IPS-20b (cell line): ENCODE results near the gene ENO4.

Source experiments
- H3K27ac ChIP-seq: one replicate; pipeline ENCODE4 v1.5.1; 2013; ENCODE audit warnings: low read length
- H3K27me3 ChIP-seq: 2 replicates; pipeline ENCODE4 v1.6.1; 2013; ENCODE audit warnings: mild to moderate bottlenecking, low read length, inconsistent platforms; ENCODE audit not compliant: insufficient read depth
- H3K36me3 ChIP-seq: 2 replicates; pipeline ENCODE4 v1.6.1; 2013; ENCODE audit warnings: low read depth, mild to moderate bottlenecking, inconsistent platforms, low read length, moderate library complexity; ENCODE audit not compliant: insufficient read depth
- H3K4me1 ChIP-seq: 2 replicates; pipeline ENCODE4 v1.6.1; 2013; ENCODE audit warnings: mild to moderate bottlenecking, control low read depth, inconsistent platforms, low read length, moderate library complexity; ENCODE audit not compliant: insufficient read depth
- H3K4me3 ChIP-seq: 2 replicates; pipeline ENCODE4 v1.5.1; 2013; ENCODE audit warnings: mild to moderate bottlenecking, low read length, inconsistent platforms
- H3K9ac ChIP-seq: 2 replicates; pipeline ENCODE4 v1.6.1; 2013; ENCODE audit warnings: low read depth, mild to moderate bottlenecking, inconsistent platforms, low read length, moderate library complexity
- H3K9me3 ChIP-seq: 2 replicates; pipeline ENCODE4 v1.6.1; 2013; ENCODE audit warnings: mild to moderate bottlenecking, low read depth, low read length, inconsistent platforms; ENCODE audit not compliant: insufficient read depth

Gene ENO4

DNA sequence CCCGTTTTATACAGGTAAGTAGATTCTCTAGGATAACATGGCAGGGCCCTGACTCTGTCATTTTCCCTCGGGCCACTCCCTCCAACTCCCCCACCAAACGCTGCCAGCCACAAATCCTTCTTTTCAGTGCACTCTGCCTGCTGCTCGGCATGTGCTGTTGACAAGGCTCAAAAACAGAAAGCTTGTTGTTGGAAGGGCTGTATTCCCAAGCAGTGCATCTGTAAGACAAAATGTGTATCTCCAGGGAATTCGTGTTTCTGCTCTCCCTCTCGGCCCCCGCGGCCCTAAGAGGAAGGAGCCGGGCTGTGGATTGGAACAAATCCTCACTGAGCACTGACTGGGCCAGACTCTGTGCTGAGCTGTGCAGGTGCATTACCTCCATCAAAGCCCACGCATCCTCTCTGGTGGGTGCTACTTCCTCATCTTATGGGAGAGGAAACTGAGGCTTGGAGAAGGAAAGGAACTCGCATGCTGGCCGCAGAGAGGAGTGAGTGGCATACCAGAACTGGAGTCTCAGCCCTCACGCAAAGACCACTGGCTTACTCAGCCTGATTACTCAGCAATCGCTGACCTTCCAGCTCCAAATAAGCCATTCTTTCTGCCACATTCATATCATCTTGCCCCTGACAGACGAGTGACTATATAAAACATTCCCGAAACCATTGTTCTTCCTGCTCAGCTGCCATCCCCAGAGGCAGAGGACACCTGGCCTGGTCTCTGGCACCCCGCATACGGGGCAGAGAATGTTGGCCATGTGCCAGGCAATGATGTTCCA is 33.5 kb upstream of the ENO4 start:
- Histone ChIP-seq H3K4me3 (no peak overlapping the region), H3K27me3 (0 out of 2 replicates have a peak, but pooled peaks cover 6% of the 10 kb centered on the region), H3K9me3 (no peaks in the 10 kb centered on the region), H3K27ac (no peak overlapping the region), H3K9ac (no peak overlapping the region), H3K36me3 (no peaks in the 10 kb centered on the region), H3K4me1 (0 out of 2 replicates have a peak, but pooled peaks cover 6% of the 10 kb centered on the region)

DNA sequence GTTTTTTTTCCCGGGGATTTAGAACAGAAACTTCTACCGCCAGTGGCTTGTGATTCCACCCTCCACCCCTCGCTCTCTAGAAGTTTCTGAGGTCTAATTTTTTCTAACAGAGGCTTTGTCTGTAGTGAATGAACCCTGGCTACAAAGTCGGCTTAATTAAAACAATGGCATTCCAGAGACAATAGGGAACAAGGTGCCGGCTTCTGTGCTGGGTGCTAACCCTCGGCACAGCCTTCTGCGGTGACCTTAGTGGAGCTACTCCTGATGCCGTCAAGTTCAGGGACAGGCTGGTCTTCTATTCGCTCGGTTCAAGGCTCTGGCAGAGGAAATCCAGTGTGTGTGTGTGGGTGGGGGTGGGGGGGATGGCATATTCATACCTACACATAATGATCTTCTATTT is 32.1 kb upstream of the ENO4 start:
- Histone ChIP-seq H3K4me1 (0 out of 2 replicates have a peak, but pooled peaks cover 6% of the 10 kb centered on the region), H3K9me3 (no peaks in the 10 kb centered on the region)

DNA sequence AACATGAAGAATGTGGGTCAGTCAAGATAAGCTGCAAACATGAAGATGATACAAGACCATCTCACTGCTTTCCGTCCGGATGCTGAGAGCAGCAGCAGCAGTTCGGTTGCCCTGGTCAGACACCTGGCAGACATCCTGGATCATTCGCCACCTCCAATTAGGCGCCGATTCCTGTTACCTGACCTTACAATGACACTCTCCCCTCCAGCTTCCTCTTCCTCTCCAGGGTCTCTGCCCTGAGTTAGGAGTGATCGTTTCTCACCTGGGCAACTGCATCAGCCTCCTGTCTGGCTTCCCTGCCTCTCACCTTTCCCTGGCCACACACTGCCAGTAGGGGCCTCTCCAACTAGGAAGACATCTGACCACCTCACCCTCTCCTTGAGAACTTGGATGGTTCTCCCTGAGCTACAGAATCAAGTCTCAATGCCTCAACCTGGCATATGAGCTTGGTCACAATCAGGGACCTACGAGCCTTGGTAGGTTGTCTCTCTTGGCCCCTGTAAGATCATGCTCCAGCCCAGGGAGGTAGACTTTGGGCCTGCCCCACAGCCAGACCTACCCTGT is 31.4 kb upstream of the ENO4 start:
- H3K27me3 ChIP-seq, result 0 out of 2 replicates have a peak, but pooled peaks cover 6% of the 10 kb centered on the region
- H3K4me3 ChIP-seq, result no peak overlapping the region
- no peaks in the 10 kb centered on the region for H3K36me3 ChIP-seq
- no peaks in the 10 kb centered on the region for H3K9me3 ChIP-seq
- H3K27ac ChIP-seq, result no peak overlapping the region
- 0 out of 2 replicates have a peak, but pooled peaks cover 6% of the 10 kb centered on the region for H3K4me1 ChIP-seq
- no peak overlapping the region for H3K9ac ChIP-seq

More for the DNA sequence above, 32.1 kb upstream of the ENO4 start:
- H3K4me3 ChIP-seq, result no peak overlapping the region
- no peak overlapping the region for H3K9ac ChIP-seq
- H3K27me3 ChIP-seq, result 0 out of 2 replicates have a peak, but pooled peaks cover 6% of the 10 kb centered on the region
- H3K36me3 ChIP-seq, result no peaks in the 10 kb centered on the region
- no peak overlapping the region for H3K27ac ChIP-seq

DNA sequence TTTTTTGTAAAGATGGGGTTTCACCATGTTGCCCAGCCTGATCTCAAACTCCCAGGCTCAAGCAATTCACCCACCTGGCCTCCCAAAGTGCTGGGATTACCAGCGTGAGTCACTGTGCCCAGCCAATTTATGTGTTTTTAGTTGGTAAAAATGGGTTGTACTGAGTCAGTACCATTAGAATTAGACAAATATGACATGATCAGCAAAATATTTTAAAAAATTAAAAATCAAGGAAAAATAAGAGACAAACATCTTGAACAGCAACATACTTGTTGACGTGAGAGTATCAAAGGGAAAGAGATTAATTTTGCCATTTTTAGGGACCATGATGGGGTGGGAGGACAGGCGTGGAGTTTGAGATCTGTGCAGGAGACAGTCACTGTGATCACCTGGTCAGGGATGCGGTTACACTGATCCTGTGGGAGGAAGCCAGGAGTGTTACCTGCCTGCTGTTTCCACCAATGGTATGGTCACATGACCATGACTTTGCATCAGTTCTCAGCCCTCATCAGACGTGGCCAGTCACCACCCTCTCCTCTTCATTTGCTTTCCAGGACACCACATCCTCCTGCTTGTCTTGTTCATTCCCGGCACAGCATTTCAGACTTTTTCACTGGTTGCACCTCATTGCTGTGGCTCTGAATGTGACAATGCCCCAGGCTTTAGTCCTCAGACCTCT is 29.2 kb upstream of the ENO4 start:
- H3K4me1 ChIP-seq, result 0 out of 2 replicates have a peak, but pooled peaks cover 6% of the 10 kb centered on the region
- 0 out of 2 replicates have a peak, but pooled peaks cover 6% of the 10 kb centered on the region for H3K27me3 ChIP-seq
- no peak overlapping the region for H3K4me3 ChIP-seq
- H3K27ac ChIP-seq, result no peak overlapping the region
- no peaks in the 10 kb centered on the region for H3K9me3 ChIP-seq
- H3K9ac ChIP-seq, result no peak overlapping the region
- no peaks in the 10 kb centered on the region for H3K36me3 ChIP-seq

DNA sequence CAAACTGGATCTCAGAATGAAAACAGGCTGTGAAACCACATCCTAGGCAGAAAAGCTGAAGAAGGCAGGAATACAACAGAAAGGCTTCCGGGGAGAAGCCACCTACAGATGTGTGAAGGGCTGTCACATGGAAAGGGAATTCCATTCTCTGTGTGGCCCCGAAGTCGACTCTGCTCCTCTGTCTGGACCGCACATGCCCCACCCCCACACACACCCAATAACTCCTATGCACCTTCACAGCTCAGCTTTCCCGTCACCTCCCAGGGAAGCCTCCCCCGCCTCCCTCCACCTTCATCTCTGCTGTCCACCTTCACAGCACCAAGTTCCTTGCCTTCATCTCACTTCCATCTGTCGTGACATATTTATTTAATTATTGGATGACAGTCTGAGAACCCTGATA is 23.4 kb upstream of the ENO4 start:
- Histone ChIP-seq H3K9ac (no peak overlapping the region), H3K4me3 (no peak overlapping the region), H3K36me3 (no peaks in the 10 kb centered on the region)

DNA sequence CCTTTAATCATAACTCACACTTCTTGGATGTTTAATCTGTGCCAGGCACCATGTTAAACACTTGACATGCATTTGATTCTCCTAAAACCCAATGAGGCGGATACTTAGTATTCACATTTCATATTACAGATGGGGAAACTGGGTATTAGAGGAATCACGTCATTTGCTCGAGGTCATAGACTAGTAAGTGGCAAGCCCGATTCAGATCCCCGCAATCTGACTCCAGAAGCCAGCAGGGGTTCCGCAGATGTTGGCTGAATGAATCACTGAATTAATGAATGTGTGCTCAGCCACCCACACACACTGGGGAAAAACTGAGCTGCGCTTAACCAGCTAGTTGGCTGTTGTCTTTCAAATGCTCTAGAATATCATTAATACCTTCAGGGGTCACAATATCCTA is 22.5 kb upstream of the ENO4 start:
- no peak overlapping the region for H3K4me3 ChIP-seq
- H3K27ac ChIP-seq, result no peak overlapping the region
- H3K27me3 ChIP-seq, result no peaks in the 10 kb centered on the region
- no peak overlapping the region for H3K9ac ChIP-seq
- no peaks in the 10 kb centered on the region for H3K9me3 ChIP-seq
- no peaks in the 10 kb centered on the region for H3K36me3 ChIP-seq
- H3K4me1 ChIP-seq, result peaks cover 6% of the 10 kb centered on the region; the same call in 1 of the 2 replicates

More for the DNA sequence above, 23.4 kb upstream of the ENO4 start:
- Histone ChIP-seq H3K9me3 (no peaks in the 10 kb centered on the region), H3K27me3 (no peaks in the 10 kb centered on the region), H3K4me1 (peaks cover 6% of the 10 kb centered on the region; the same call in 1 of the 2 replicates), H3K27ac (no peak overlapping the region)

DNA sequence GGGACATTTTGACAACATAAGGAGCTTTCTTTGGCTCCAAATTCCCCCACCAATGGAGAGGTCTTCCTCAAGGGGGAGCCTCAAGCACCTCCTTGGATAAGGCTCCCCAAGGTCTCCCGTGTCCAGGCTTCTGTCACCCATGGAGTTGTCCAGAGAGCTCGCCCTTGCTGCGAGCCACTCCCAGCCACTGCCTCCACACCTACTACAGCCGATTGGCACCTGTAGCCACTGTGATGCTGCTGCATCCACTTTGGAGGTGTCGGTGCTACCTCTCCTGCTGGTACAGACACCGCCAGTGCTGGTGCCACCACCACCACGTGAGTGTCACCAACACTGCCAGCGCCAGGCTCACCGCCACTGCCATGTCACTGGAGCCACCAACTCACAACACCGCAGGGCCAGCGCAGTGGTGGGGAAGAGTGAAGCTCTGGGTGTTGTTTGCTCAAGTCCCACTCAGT is 22.1 kb upstream of the ENO4 start:
- no peaks in the 10 kb centered on the region for H3K36me3 ChIP-seq
- H3K9ac ChIP-seq, result no peak overlapping the region
- H3K4me3 ChIP-seq, result no peak overlapping the region
- H3K27ac ChIP-seq, result no peak overlapping the region
- H3K9me3 ChIP-seq, result no peaks in the 10 kb centered on the region
- no peaks in the 10 kb centered on the region for H3K27me3 ChIP-seq
- H3K4me1 ChIP-seq, result peaks cover 6% of the 10 kb centered on the region; the same call in 1 of the 2 replicates

DNA sequence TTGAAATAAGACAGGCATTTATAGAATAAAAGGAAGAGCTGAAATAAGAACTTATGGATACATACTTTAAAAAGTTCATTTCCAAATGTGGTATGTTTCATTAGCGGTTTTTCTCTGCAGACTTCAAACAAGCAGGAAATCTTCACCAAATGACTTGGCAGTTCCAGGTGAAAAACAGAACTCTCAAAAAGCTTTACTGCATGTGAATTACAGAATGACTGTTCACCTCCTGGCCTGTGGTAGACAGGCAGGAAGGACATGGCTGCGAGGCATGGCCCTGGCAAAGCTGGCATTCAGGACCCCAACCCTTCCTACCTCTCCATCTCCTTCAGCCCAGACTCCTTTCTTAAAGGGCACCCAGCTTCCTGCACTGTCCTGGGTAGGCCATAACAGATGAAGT is 21.2 kb upstream of the ENO4 start:
- no peaks in the 10 kb centered on the region for H3K36me3 ChIP-seq
- no peak overlapping the region for H3K4me3 ChIP-seq
- peaks cover 6% of the 10 kb centered on the region; the same call in 1 of the 2 replicates for H3K4me1 ChIP-seq
- H3K9me3 ChIP-seq, result no peaks in the 10 kb centered on the region
- H3K27ac ChIP-seq, result no peak overlapping the region
- H3K9ac ChIP-seq, result no peak overlapping the region
- H3K27me3 ChIP-seq, result no peaks in the 10 kb centered on the region

DNA sequence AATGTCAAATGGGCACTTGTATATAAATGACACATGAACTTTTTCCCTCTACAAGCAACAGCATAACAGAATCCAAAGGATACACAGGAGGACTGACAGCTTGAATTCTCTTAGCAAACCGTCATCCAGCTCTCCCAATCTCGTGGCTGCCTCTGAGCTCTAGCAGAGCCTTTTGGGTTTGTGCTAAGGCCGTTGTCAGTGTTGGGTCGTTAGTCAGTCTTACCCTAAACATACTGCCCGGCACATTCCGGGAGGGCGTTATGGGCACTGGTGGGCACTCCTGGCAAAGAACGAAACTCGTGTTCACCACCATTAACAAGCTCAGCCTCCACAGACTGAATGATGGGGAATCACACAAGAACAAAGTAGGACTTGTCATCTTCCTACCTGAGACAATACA is 19.6 kb upstream of the ENO4 start:
- no peak overlapping the region for H3K4me3 ChIP-seq
- peaks cover 18% of the 10 kb centered on the region; the same call in 1 of the 2 replicates for H3K4me1 ChIP-seq
- H3K27me3 ChIP-seq, result no peaks in the 10 kb centered on the region; the same call in 1 of the 2 replicates
- H3K9ac ChIP-seq, result no peak overlapping the region
- H3K9me3 ChIP-seq, result no peaks in the 10 kb centered on the region
- H3K36me3 ChIP-seq, result no peaks in the 10 kb centered on the region
- H3K27ac ChIP-seq, result no peak overlapping the region

DNA sequence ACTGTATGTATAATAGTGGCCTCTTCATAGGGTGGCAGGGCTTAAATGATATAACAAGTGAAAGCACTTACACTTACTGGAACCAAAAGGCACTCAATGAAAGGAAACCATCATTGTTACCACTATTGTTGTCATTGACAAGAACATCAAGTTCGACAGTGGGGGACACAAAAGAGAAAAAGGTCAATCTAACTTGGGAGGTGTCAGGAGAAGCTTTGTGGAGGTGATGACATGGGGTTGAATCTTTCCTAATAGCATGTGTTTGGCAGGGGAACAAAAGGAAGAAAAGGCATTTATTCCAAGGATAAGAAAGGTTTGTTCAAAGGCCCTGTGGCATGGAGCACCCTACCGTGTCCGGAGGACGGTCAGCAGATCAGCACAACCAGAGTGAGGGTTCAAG is 18.2 kb upstream of the ENO4 start:
- H3K4me3 ChIP-seq, result no peak overlapping the region
- no peaks in the 10 kb centered on the region for H3K9me3 ChIP-seq
- no peak overlapping the region for H3K9ac ChIP-seq
- H3K36me3 ChIP-seq, result no peaks in the 10 kb centered on the region
- H3K4me1 ChIP-seq, result peaks cover 30% of the 10 kb centered on the region
- H3K27ac ChIP-seq, result no peak overlapping the region
- H3K27me3 ChIP-seq, result no peaks in the 10 kb centered on the region; the same call in 1 of the 2 replicates

DNA sequence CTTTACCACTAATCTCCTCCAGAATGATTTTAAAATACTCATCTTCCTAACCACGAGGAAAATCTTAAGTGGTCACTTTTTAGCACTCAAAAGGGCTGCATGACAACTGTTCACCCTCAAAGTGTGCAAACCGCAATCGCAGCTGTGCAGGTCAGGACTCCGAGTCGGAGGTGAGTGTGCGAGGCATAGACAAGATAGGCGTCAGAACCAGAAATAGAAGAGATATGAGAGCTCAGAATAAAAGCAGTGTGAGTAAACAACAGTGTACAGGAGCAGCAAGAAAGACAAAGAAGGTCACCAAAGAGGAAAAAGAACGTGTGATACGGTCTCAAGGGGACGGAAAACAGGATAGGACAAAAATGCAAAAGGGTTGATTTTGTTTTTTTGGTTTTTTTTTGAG is 17.5 kb upstream of the ENO4 start:
- H3K27ac ChIP-seq, result no peak overlapping the region
- no peaks in the 10 kb centered on the region for H3K36me3 ChIP-seq
- H3K9ac ChIP-seq, result no peak overlapping the region
- no peak overlapping the region for H3K4me3 ChIP-seq
- no peaks in the 10 kb centered on the region; the same call in 1 of the 2 replicates for H3K27me3 ChIP-seq
- peaks cover 33% of the 10 kb centered on the region for H3K4me1 ChIP-seq
- no peaks in the 10 kb centered on the region for H3K9me3 ChIP-seq
